Measurements from ENCODE around the gene PTGR2.

- TF ChIP-seq CTCF (conservative IDR thresholded peaks at IDR 0.05; ENCODE audit: low read depth, low read length), result no peak
- TF ChIP-seq EZH2 (IDR thresholded peaks at IDR 0.05; ENCODE audit: borderline replicate concordance, low read depth, low read length, poor library complexity, severe bottlenecking), result no peak
Observed at GRCh38 chr14:73834261-73834625, 17.4 kb upstream of the PTGR2 start.
